ENCODE data around the gene ARID1B. TPM values are rescaled to one million over a fixed set of nuclear protein-coding genes. Genes with fewer than 3 reads are reported as not detected.

Gene ARID1B
- total RNA-seq, 1 experiment from 2014 or later = 86.3 TPM

GRCh38 chr6:156948277-156948676 lies 171.1 kb downstream of the ARID1B start:
- no peaks in the 10 kb centered on the region for H3K9me3 ChIP-seq (ENCODE audit: low read depth, low read length, poor library complexity, severe bottlenecking)
- DNase-seq (ENCODE audit: low spot score) = no peak
- peaks cover 31% of the 10 kb centered on the region for H3K4me1 ChIP-seq (ENCODE audit: insufficient read depth, low read length, poor library complexity, severe bottlenecking)
- no peaks in the 10 kb centered on the region for H3K36me3 ChIP-seq (ENCODE audit: insufficient read depth, low read length, poor library complexity, severe bottlenecking)
- intact Hi-C loops (cut with micrococcal nuclease; ENCODE audit: unreplicated experiment) = no loop called here
- TF ChIP-seq EZH2 (IDR thresholded peaks at IDR 0.05; ENCODE audit: borderline replicate concordance, low read depth, low read length, poor library complexity, severe bottlenecking) (no peak), CTCF (conservative IDR thresholded peaks at IDR 0.05; ENCODE audit: low read depth, low read length) (no peak)
- H3K4me3 ChIP-seq (ENCODE audit: low read depth, low read length, poor library complexity, severe bottlenecking) = no peak overlapping the region
- BruUV-seq (replicated peaks) = no TSS peak
- CTCF ChIA-PET = no interaction called here
- H3K27me3 ChIP-seq (replicated peaks; ENCODE audit: insufficient read depth, low read depth, low read length, poor library complexity) = no peaks in the 10 kb centered on the region
- POLR2A ChIA-PET (ENCODE audit: low non-redundant PET) = no interaction called here
- no peak overlapping the region for H3K27ac ChIP-seq (ENCODE audit: low read depth, low read length, poor library complexity, severe bottlenecking)

- CTCF ChIA-PET = no interaction called here
- Histone ChIP-seq H3K4me3 (ENCODE audit: low read depth, low read length, poor library complexity, severe bottlenecking) (no peak overlapping the region), H3K36me3 (ENCODE audit: insufficient read depth, low read length, poor library complexity, severe bottlenecking) (no peaks in the 10 kb centered on the region), H3K27ac (ENCODE audit: low read depth, low read length, poor library complexity, severe bottlenecking) (no peak overlapping the region), H3K27me3 (replicated peaks; ENCODE audit: insufficient read depth, low read depth, low read length, poor library complexity) (no peaks in the 10 kb centered on the region), H3K4me1 (ENCODE audit: insufficient read depth, low read length, poor library complexity, severe bottlenecking) (peaks cover 33% of the 10 kb centered on the region), H3K9me3 (ENCODE audit: low read depth, low read length, poor library complexity, severe bottlenecking) (no peaks in the 10 kb centered on the region)
- POLR2A ChIA-PET (ENCODE audit: low non-redundant PET) = no interaction called here
- BruUV-seq (replicated peaks) = no TSS peak
- intact Hi-C loops (cut with micrococcal nuclease; ENCODE audit: unreplicated experiment) = no loop called here
- TF ChIP-seq EZH2 (IDR thresholded peaks at IDR 0.05; ENCODE audit: borderline replicate concordance, low read depth, low read length, poor library complexity, severe bottlenecking) (no peak), CTCF (conservative IDR thresholded peaks at IDR 0.05; ENCODE audit: low read depth, low read length) (no peak)
- no peak for DNase-seq (ENCODE audit: low spot score)
Measured at GRCh38 chr6:156948807-156949206, 171.6 kb downstream of the ARID1B start.

GRCh38 chr6:156949376-156949775 lies 172.2 kb downstream of the ARID1B start:
- peaks cover 39% of the 10 kb centered on the region for H3K4me1 ChIP-seq (ENCODE audit: insufficient read depth, low read length, poor library complexity, severe bottlenecking)

More at GRCh38 chr6:156949376-156949775, 172.2 kb downstream of the ARID1B start:
- Histone ChIP-seq H3K27me3 (replicated peaks; ENCODE audit: insufficient read depth, low read depth, low read length, poor library complexity) (no peaks in the 10 kb centered on the region), H3K36me3 (ENCODE audit: insufficient read depth, low read length, poor library complexity, severe bottlenecking) (no peaks in the 10 kb centered on the region), H3K4me3 (ENCODE audit: low read depth, low read length, poor library complexity, severe bottlenecking) (no peak overlapping the region), H3K9me3 (ENCODE audit: low read depth, low read length, poor library complexity, severe bottlenecking) (no peaks in the 10 kb centered on the region), H3K27ac (ENCODE audit: low read depth, low read length, poor library complexity, severe bottlenecking) (no peak overlapping the region)
- POLR2A ChIA-PET (ENCODE audit: low non-redundant PET) = interaction anchor here (0.6 kb wide), 1 partner anchor 15 kb away, joined by 3 read pairs; no protein-coding TSS in a partner anchor
- TF ChIP-seq CTCF (conservative IDR thresholded peaks at IDR 0.05; ENCODE audit: low read depth, low read length) (no peak), EZH2 (IDR thresholded peaks at IDR 0.05; ENCODE audit: borderline replicate concordance, low read depth, low read length, poor library complexity, severe bottlenecking) (no peak)
- no TSS peak for BruUV-seq (replicated peaks)
- CTCF ChIA-PET = no interaction called here
- DNase-seq (ENCODE audit: low spot score) = peak; percentile 33
- intact Hi-C loops (cut with micrococcal nuclease; ENCODE audit: unreplicated experiment) = no loop called here
